ENCODE measurements around the gene PEX3.
A peak's percentile ranks its signal among the peaks of the same experiment; 100 is the strongest.
"Not testable (repeated sequence)": the region's sequence is repeated elsewhere in the genome, so short reads cannot be mapped to it uniquely, and the experiment has no call there.

The PEX3 gene

GRCh38 chr6:143506620-143507019 is 56.0 kb downstream of the PEX3 start:
- no peak for DNase-seq (ENCODE audit: low read depth in 2 of 2)

- DNase-seq (ENCODE audit: low read depth in 2 of 2): no peak
Measured at GRCh38 chr6:143507358-143508145, 56.9 kb downstream of the PEX3 start.

GRCh38 chr6:143510326-143510725 is 59.7 kb downstream of the PEX3 start:
- not testable (repeated sequence) for DNase-seq (ENCODE audit: low read depth in 2 of 2)

- DNase-seq (ENCODE audit: low read depth in 2 of 2): peak; percentile 31 to 34
Measured at GRCh38 chr6:143510991-143511891, 60.6 kb downstream of the PEX3 start, which contains the start of gene FUCA2. Gene FUCA2, minus strand, starts transcription at chr6:143511720. Its CDS starts 86 bp downstream, at chr6:143511634.

GRCh38 chr6:143513410-143513809 is 62.8 kb downstream of the PEX3 start:
- no peak for DNase-seq (ENCODE audit: low read depth in 2 of 2)

GRCh38 chr6:143515061-143515760 is 64.6 kb downstream of the PEX3 start:
- DNase-seq (ENCODE audit: low read depth in 2 of 2): no peak

GRCh38 chr6:143515766-143516355 is 65.3 kb downstream of the PEX3 start:
- DNase-seq (ENCODE audit: low read depth in 2 of 2): no peak

GRCh38 chr6:143516690-143517446 is 66.3 kb downstream of the PEX3 start:
- DNase-seq (ENCODE audit: low read depth in 2 of 2): no peak

- DNase-seq (ENCODE audit: low read depth in 2 of 2): no peak
Measured at GRCh38 chr6:143517447-143517773, 66.8 kb downstream of the PEX3 start.

- DNase-seq (ENCODE audit: low read depth in 2 of 2): no peak
Measured at GRCh38 chr6:143522039-143522600, 71.5 kb downstream of the PEX3 start.

GRCh38 chr6:143525356-143525755 is 74.8 kb downstream of the PEX3 start:
- DNase-seq (ENCODE audit: low read depth in 2 of 2): no peak

GRCh38 chr6:143527677-143528076 is 77.1 kb downstream of the PEX3 start:
- no peak for DNase-seq (ENCODE audit: low read depth in 2 of 2)

- DNase-seq (ENCODE audit: low read depth in 2 of 2): no peak
Measured at GRCh38 chr6:143528164-143528811, 77.7 kb downstream of the PEX3 start.

- DNase-seq (ENCODE audit: low read depth in 2 of 2): no peak
Measured at GRCh38 chr6:143529095-143529494, 78.5 kb downstream of the PEX3 start.

- no peak for DNase-seq (ENCODE audit: low read depth in 2 of 2)
Measured at GRCh38 chr6:143531720-143532499, 81.3 kb downstream of the PEX3 start.

- no peak for DNase-seq (ENCODE audit: low read depth in 2 of 2)
Measured at GRCh38 chr6:143535189-143535614, 84.6 kb downstream of the PEX3 start.

GRCh38 chr6:143536461-143536865 is 85.9 kb downstream of the PEX3 start:
- DNase-seq (ENCODE audit: low read depth in 2 of 2): no peak

GRCh38 chr6:143536866-143537691 is 86.5 kb downstream of the PEX3 start:
- peak in 1 of 2 donors; percentile 22 for DNase-seq (ENCODE audit: low read depth in 2 of 2)

Measured in stimulated activated CD4-positive, alpha-beta T cell treated with anti-CD3 and anti-CD28 coated beads, Interleukin-1b, Interleukin-23, amount 100 ng/mL, for 1 hour (primary cell).